ENCODE results near the gene SEMA4A.
A peak's percentile ranks its signal among the peaks of the same experiment; 100 is the strongest.
"Not testable (repeated sequence)": the region's sequence is repeated elsewhere in the genome, so short reads cannot be mapped to it uniquely, and the experiment has no call there.

SEMA4A gene

GRCh38 chr1:156119503-156120209, 33.7 kb upstream of the SEMA4A start:
- no peak for DNase-seq (ENCODE audit: low spot score)

GRCh38 chr1:156120318-156120717, 33.1 kb upstream of the SEMA4A start:
- DNase-seq (ENCODE audit: low spot score) = no peak

- DNase-seq (ENCODE audit: low spot score) = not testable (repeated sequence)
Measured at GRCh38 chr1:156121005-156121404, 32.4 kb upstream of the SEMA4A start.

GRCh38 chr1:156121457-156121856, 31.9 kb upstream of the SEMA4A start:
- no peak for DNase-seq (ENCODE audit: low spot score)

GRCh38 chr1:156122086-156122485, 31.3 kb upstream of the SEMA4A start:
- DNase-seq (ENCODE audit: low spot score) = no peak

GRCh38 chr1:156122519-156123355, 30.6 kb upstream of the SEMA4A start:
- no peak for DNase-seq (ENCODE audit: low spot score)

GRCh38 chr1:156123356-156124196, 29.8 kb upstream of the SEMA4A start:
- DNase-seq (ENCODE audit: low spot score) = peak; percentile 59

- no peak for DNase-seq (ENCODE audit: low spot score)
Measured at GRCh38 chr1:156124557-156125483, 28.6 kb upstream of the SEMA4A start.

- not testable (repeated sequence) for DNase-seq (ENCODE audit: low spot score)
Measured at GRCh38 chr1:156125544-156125943, 27.8 kb upstream of the SEMA4A start.

- DNase-seq (ENCODE audit: low spot score) = no peak
Measured at GRCh38 chr1:156126043-156126629, 27.2 kb upstream of the SEMA4A start.

- DNase-seq (ENCODE audit: low spot score) = no peak
Measured at GRCh38 chr1:156126630-156127534, 26.5 kb upstream of the SEMA4A start.

- no peak for DNase-seq (ENCODE audit: low spot score)
Measured at GRCh38 chr1:156128308-156128653, 25.1 kb upstream of the SEMA4A start.

- no peak for DNase-seq (ENCODE audit: low spot score)
Measured at GRCh38 chr1:156128654-156129597, 24.5 kb upstream of the SEMA4A start.

GRCh38 chr1:156129687-156130577, 23.5 kb upstream of the SEMA4A start:
- DNase-seq (ENCODE audit: low spot score) = peak; percentile 88

GRCh38 chr1:156130578-156130942, 22.8 kb upstream of the SEMA4A start:
- no peak for DNase-seq (ENCODE audit: low spot score)

GRCh38 chr1:156134716-156135435, 18.5 kb upstream of the SEMA4A start:
- no peak for DNase-seq (ENCODE audit: low spot score)

All from iPS-NIHi11 (cell line).